H1 (cell line): ENCODE measurements around the gene ADARB2. TPM values are rescaled to one million over a fixed set of nuclear protein-coding genes. Genes with fewer than 3 reads are reported as not detected.

Experiments used
- CTCF ChIA-PET: fragments of 300-600 bp; sonication (Branson Sonifier 250); formaldehyde crosslinking; loops from one replicate; lab custom pipeline; 2021; ENCODE audit not compliant: partially characterized antibody; lab: Charles Lee
- POLR2A ChIA-PET: fragments of 300-600 bp; sonication (Branson Sonifier 250); formaldehyde crosslinking; loops from one replicate; lab custom pipeline; 2021; ENCODE audit warnings: inconsistent platforms; ENCODE audit not compliant: partially characterized antibody; lab: Charles Lee
- DNase-seq, 2 experiments: peaks; one replicate each; pipeline versions ENCODE4 v3.0.0 to v3.0.0-alpha.2; 2010 to 2022; ENCODE audit warnings: low spot score in 2 of 2, low read depth in 1 of 2, mixed read lengths in 1 of 2
- FAIRE-seq: peaks from 2 replicates; lab custom pipeline; 2011; peaks lifted over from hg19 to GRCh38; lab: Jason Lieb, UNC
- H2AFZ ChIP-seq: 2 replicates; pipeline ENCODE4 v1.8.1; 2012; ENCODE audit warnings: low read length, inconsistent platforms
- H2AK5ac ChIP-seq: 2 replicates; pipeline ENCODE4 v1.6.1; 2013; ENCODE audit warnings: low read depth, low read length
- H2BK120ac ChIP-seq: replicated peaks from 2 replicates; pipeline ENCODE3; 2013; ENCODE audit warnings: low read depth, low read length, inconsistent platforms
- H2BK12ac ChIP-seq: 2 replicates; pipeline ENCODE4 v1.6.1; 2013; ENCODE audit warnings: low read depth, low read length
- H2BK15ac ChIP-seq: 2 replicates; pipeline ENCODE4 v1.6.1; 2013; ENCODE audit warnings: low read length
- H2BK20ac ChIP-seq: 2 replicates; pipeline ENCODE4 v1.6.1; 2013; ENCODE audit warnings: low read length
- H2BK5ac ChIP-seq: 2 replicates; pipeline ENCODE4 v1.6.1; 2013; ENCODE audit warnings: low read depth, low read length
- H3K14ac ChIP-seq: 2 replicates; pipeline ENCODE4 v1.6.1; 2013; ENCODE audit warnings: inconsistent platforms; ENCODE audit not compliant: insufficient read length
- H3K18ac ChIP-seq: 2 replicates; pipeline ENCODE4 v1.6.1; 2013; ENCODE audit warnings: low read length; ENCODE audit errors: extremely low read depth
- H3K23ac ChIP-seq: 2 replicates; pipeline ENCODE4 v1.6.1; 2013; ENCODE audit warnings: inconsistent platforms; ENCODE audit not compliant: insufficient read length
- H3K23me2 ChIP-seq: 2 replicates; pipeline ENCODE4 v1.6.1; 2013; ENCODE audit warnings: low read depth, low read length
- H3K27ac ChIP-seq: 2 replicates; pipeline ENCODE4 v1.6.1; 2011; ENCODE audit warnings: low read depth, low read length, inconsistent platforms
- H3K27me3 ChIP-seq, 4 experiments: replicated peaks in 1 of 4; 1 replicate in 1 of 4; 2 replicates in 3 of 4; pipeline versions ENCODE4 v1.6.1 to v1.8.1; 2011 to 2013; ENCODE audit warnings: low read length in 3 of 4, mild to moderate bottlenecking in 3 of 4, inconsistent platforms in 2 of 4, mixed read lengths in 2 of 4, moderate library complexity in 1 of 4; ENCODE audit not compliant: control insufficient read depth in 3 of 4, insufficient read depth in 3 of 4; ENCODE audit errors: extremely low read depth in 1 of 4
- H3K36me3 ChIP-seq, 4 experiments: 2 replicates each; pipeline versions ENCODE4 v1.6.1 to v1.8.1; 2011 to 2013; ENCODE audit warnings: mild to moderate bottlenecking in 4 of 4, low read length in 3 of 4, moderate library complexity in 2 of 4, control low read depth in 1 of 4, inconsistent platforms in 1 of 4; ENCODE audit not compliant: insufficient read depth in 4 of 4, control insufficient read depth in 2 of 4
- H3K4ac ChIP-seq: replicated peaks from 2 replicates; pipeline ENCODE3; 2013; ENCODE audit warnings: low read length, low read depth, mixed read lengths, inconsistent platforms; ENCODE audit not compliant: insufficient read length
- H3K4me1 ChIP-seq, 4 experiments: replicated peaks in 1 of 4; 1 replicate in 1 of 4; 2 replicates in 3 of 4; pipeline versions ENCODE4 v1.6.1 to v1.8.1; 2011 to 2013; ENCODE audit warnings: low read length in 3 of 4, inconsistent platforms in 2 of 4, mixed read lengths in 1 of 4; ENCODE audit not compliant: insufficient read depth in 4 of 4, control insufficient read depth in 3 of 4
- H3K4me2 ChIP-seq, 2 experiments: 2 replicates each; pipeline versions ENCODE4 v1.6.1 to v1.8.1; 2011 to 2013; ENCODE audit warnings: low read depth in 2 of 2, low read length in 2 of 2, control low read depth in 1 of 2, inconsistent platforms in 1 of 2, mild to moderate bottlenecking in 1 of 2; ENCODE audit not compliant: insufficient read depth in 1 of 2
- H3K4me3 ChIP-seq, 4 experiments: fragments of 200-600, 300-600 bp in 1 of 4; sonication (generic), shearing (Covaris generic), sonication (Bioruptor Twin) in 1 of 4; 2 replicates each; pipeline versions ENCODE4 v1.5.1 to v1.8.1; 2011 to 2016; ENCODE audit warnings: low read length in 4 of 4, low read depth in 3 of 4, control low read depth in 2 of 4, inconsistent platforms in 2 of 4, mild to moderate bottlenecking in 2 of 4, mixed read lengths in 1 of 4, moderate library complexity in 1 of 4; ENCODE audit not compliant: insufficient read depth in 2 of 4; ENCODE audit errors: extremely low read depth in 1 of 4
- H3K56ac ChIP-seq: replicated peaks from 2 replicates; pipeline ENCODE3; 2013; ENCODE audit warnings: low read depth, mild to moderate bottlenecking, mixed read lengths, low read length, inconsistent platforms; ENCODE audit not compliant: insufficient read length
- H3K79me1 ChIP-seq: 2 replicates; pipeline ENCODE4 v1.6.1; 2013; ENCODE audit warnings: low read depth, low read length, control low read depth
- H3K79me2 ChIP-seq, 2 experiments: 2 replicates each; pipeline versions ENCODE4 v1.6.1 to v1.8.1; 2012 to 2013; ENCODE audit warnings: low read length in 2 of 2, mild to moderate bottlenecking in 2 of 2, inconsistent platforms in 1 of 2; ENCODE audit not compliant: insufficient read depth in 2 of 2, control insufficient read depth in 1 of 2
- H3K9ac ChIP-seq, 4 experiments: replicated peaks in 1 of 4; 1 replicate in 1 of 4; 2 replicates in 3 of 4; pipeline versions ENCODE4 v1.6.1 to v1.8.1; 2011 to 2013; ENCODE audit warnings: low read depth in 3 of 4, low read length in 3 of 4, control low read depth in 2 of 4, mild to moderate bottlenecking in 2 of 4, moderate library complexity in 2 of 4, inconsistent platforms in 1 of 4; ENCODE audit errors: extremely low read depth in 1 of 4
- H3K9me3 ChIP-seq, 2 experiments: 2 replicates each; pipeline versions ENCODE4 v1.6.1 to v1.8.1; 2012 to 2013; ENCODE audit warnings: mild to moderate bottlenecking in 2 of 2, moderate library complexity in 2 of 2, control low read depth in 1 of 2, inconsistent platforms in 1 of 2, low read depth in 1 of 2, low read length in 1 of 2, mixed read lengths in 1 of 2; ENCODE audit not compliant: insufficient read depth in 2 of 2
- H4K20me1 ChIP-seq, 2 experiments: replicated peaks in 1 of 2; 2 replicates each; pipeline versions ENCODE3 to v1.8.1; 2011 to 2013; ENCODE audit warnings: inconsistent platforms in 2 of 2, low read length in 2 of 2, mild to moderate bottlenecking in 1 of 2; ENCODE audit not compliant: insufficient read depth in 2 of 2, control insufficient read depth in 1 of 2
- H4K5ac ChIP-seq: 2 replicates; pipeline ENCODE4 v1.6.1; 2013; ENCODE audit warnings: low read length, low read depth, mixed read lengths, inconsistent platforms; ENCODE audit not compliant: insufficient read length
- H4K8ac ChIP-seq: 2 replicates; pipeline ENCODE4 v1.8.0; 2013; ENCODE audit warnings: mild to moderate bottlenecking, moderate library complexity, low read length, inconsistent platforms; ENCODE audit not compliant: insufficient read depth; ENCODE audit errors: extremely low read depth
- H4K91ac ChIP-seq: replicated peaks from 2 replicates; pipeline ENCODE3; 2013; ENCODE audit warnings: low read length, mixed read lengths, inconsistent platforms; ENCODE audit not compliant: insufficient read length
- BCL11A ChIP-seq, 2 experiments: IDR thresholded peaks; one replicate each; pipeline ENCODE4 v1.6.1; 2011; ENCODE audit warnings: low read depth in 2 of 2, low read length in 2 of 2, mild to moderate bottlenecking in 2 of 2
- CHD1 ChIP-seq: IDR thresholded peaks from 2 replicates; pipeline ENCODE4 v1.6.1; 2012; ENCODE audit warnings: low read depth, low read length, improper control_type of control experiment
- RAD21 ChIP-seq, 2 experiments: IDR thresholded peaks in 1 of 2; conservative IDR thresholded peaks in 1 of 2; 2 replicates each; pipeline ENCODE4 v1.6.1; 2011; ENCODE audit warnings: low read depth in 2 of 2, low read length in 2 of 2, improper control_type of control experiment in 1 of 2, inconsistent platforms in 1 of 2, mild to moderate bottlenecking in 1 of 2, moderate library complexity in 1 of 2
- RXRA ChIP-seq: IDR thresholded peaks from 2 replicates; pipeline ENCODE4 v1.6.1; 2011; ENCODE audit warnings: low read depth, mild to moderate bottlenecking, low read length, moderate library complexity; ENCODE audit not compliant: insufficient read depth
- WGBS, 2 experiments: shearing (Covaris generic) in 1 of 2; methylation state at CpG; one replicate each; pipeline versions ENCODE4 v1.1.6 to v1.1.7; 2013 to 2015; ENCODE audit warnings: low lambda C conversion rate in 2 of 2, mixed read lengths in 2 of 2, inconsistent platforms in 1 of 2, low coverage in 1 of 2, missing lambda C conversion rate in 1 of 2; ENCODE audit not compliant: insufficient replicate concordance in 2 of 2, insufficient coverage in 1 of 2, insufficient read length in 1 of 2; ENCODE audit errors: extremely low coverage in 1 of 2, missing lambda C conversion rate in 1 of 2; 5-methylcytosine and 5-hydroxymethylcytosine counted together
- polyA plus RNA-seq, 7 experiments: library from polyadenylated mRNA; depleted of rRNA in 3 of 7; stranded (reverse) in 5 of 7; unstranded in 2 of 7; fragments of >200 nt in 5 of 7; fragments of 200-250 nt in 2 of 7; gene quantifications; 1 replicate in 5 of 7; 2 replicates in 1 of 7; 4 replicates in 1 of 7; pipeline versions ENCODE4 v1.2.1 to v1.2.3, GENCODE V29; 2011 to 2013; ENCODE audit warnings: missing spikeins in 2 of 7, mixed read lengths in 2 of 7
- total RNA-seq: library from RNA; stranded (reverse); fragmentation: NEBNext Ultra II Directional; extraction: Animal tissue kit (Norgen Biotek cat#: 25700); gene quantifications from 2 replicates; pipeline ENCODE4 v1.2.1, GENCODE V29; 2021
- TF ChIP-seq, protein P1 (sequence below), 3 experiments: IDR thresholded peaks; 1 replicate in 2 of 3; 2 replicates in 1 of 3; pipeline versions ENCODE4 v1.5.1 to v1.6.1; 2011; ENCODE audit warnings: low read length in 3 of 3, mild to moderate bottlenecking in 3 of 3, inconsistent platforms in 2 of 3, low read depth in 1 of 3, moderate library complexity in 1 of 3; ENCODE audit not compliant: insufficient read depth in 1 of 3; ENCODE audit errors: control extremely low read depth in 1 of 3
- TF ChIP-seq, protein P2 (sequence below): IDR thresholded peaks from 2 replicates; pipeline ENCODE4 v1.6.1; 2012; ENCODE audit warnings: low read length, inconsistent platforms
- TF ChIP-seq, protein P3 (sequence below): IDR thresholded peaks from 2 replicates; pipeline ENCODE4 v1.6.1; 2012; ENCODE audit warnings: inconsistent platforms

The ADARB2 gene
- total and polyA plus RNA-seq, 2 of the 8 experiments (the other 6 are each of a cell fraction or from before 2014, with no cell fraction given) = 2.2 to 2.8 TPM

DNA sequence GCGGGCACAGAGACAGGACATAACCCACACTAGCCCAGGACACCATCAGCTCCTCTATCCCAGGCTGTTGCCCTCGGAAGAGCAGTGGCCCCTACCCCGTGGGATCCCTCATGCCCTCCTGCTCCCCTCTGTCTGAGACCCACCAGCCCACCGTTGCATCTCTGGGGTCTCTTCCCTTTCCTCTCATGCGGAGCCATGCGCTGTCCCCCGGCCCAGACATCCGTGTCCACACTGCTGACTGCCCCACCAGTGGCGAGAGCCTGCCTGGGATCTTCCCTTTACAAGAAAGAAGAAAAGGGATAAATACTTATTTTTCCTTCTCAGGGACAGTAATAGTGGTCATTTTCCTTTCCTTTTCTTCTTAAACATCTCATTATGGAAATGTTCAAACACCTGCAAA lies 565.7 kb downstream of the ADARB2 start:
- DNase-seq = no peak
- H3K9me3 ChIP-seq = no peaks in the 10 kb centered on the region
- no peak for TF ChIP-seq BCL11A (IDR thresholded peaks at IDR 0.05; ENCODE audit: low read depth in 2 of 2, low read length in 2 of 2)
- TF ChIP-seq RAD21 (IDR thresholded peaks at IDR 0.05 in 1 of 2, conservative IDR thresholded peaks at IDR 0.05 in 1 of 2; ENCODE audit: low read depth in 2 of 2, low read length in 2 of 2) = no peak
- TF ChIP-seq, protein P1, sequence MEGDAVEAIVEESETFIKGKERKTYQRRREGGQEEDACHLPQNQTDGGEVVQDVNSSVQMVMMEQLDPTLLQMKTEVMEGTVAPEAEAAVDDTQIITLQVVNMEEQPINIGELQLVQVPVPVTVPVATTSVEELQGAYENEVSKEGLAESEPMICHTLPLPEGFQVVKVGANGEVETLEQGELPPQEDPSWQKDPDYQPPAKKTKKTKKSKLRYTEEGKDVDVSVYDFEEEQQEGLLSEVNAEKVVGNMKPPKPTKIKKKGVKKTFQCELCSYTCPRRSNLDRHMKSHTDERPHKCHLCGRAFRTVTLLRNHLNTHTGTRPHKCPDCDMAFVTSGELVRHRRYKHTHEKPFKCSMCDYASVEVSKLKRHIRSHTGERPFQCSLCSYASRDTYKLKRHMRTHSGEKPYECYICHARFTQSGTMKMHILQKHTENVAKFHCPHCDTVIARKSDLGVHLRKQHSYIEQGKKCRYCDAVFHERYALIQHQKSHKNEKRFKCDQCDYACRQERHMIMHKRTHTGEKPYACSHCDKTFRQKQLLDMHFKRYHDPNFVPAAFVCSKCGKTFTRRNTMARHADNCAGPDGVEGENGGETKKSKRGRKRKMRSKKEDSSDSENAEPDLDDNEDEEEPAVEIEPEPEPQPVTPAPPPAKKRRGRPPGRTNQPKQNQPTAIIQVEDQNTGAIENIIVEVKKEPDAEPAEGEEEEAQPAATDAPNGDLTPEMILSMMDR (IDR thresholded peaks at IDR 0.05; ENCODE audit: control extremely low read depth in 1 of 3, insufficient read depth in 1 of 3, low read depth in 1 of 3, low read length in 3 of 3) = no peak
- TF ChIP-seq, protein P2, sequence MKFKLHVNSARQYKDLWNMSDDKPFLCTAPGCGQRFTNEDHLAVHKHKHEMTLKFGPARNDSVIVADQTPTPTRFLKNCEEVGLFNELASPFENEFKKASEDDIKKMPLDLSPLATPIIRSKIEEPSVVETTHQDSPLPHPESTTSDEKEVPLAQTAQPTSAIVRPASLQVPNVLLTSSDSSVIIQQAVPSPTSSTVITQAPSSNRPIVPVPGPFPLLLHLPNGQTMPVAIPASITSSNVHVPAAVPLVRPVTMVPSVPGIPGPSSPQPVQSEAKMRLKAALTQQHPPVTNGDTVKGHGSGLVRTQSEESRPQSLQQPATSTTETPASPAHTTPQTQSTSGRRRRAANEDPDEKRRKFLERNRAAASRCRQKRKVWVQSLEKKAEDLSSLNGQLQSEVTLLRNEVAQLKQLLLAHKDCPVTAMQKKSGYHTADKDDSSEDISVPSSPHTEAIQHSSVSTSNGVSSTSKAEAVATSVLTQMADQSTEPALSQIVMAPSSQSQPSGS = no peak
- TF ChIP-seq RXRA = no peak
- TF ChIP-seq, protein P3, sequence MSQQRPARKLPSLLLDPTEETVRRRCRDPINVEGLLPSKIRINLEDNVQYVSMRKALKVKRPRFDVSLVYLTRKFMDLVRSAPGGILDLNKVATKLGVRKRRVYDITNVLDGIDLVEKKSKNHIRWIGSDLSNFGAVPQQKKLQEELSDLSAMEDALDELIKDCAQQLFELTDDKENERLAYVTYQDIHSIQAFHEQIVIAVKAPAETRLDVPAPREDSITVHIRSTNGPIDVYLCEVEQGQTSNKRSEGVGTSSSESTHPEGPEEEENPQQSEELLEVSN = no peak
- TF ChIP-seq CHD1 = no peak

More for the DNA sequence above, 565.7 kb downstream of the ADARB2 start:
- Histone ChIP-seq H3K14ac (no peak overlapping the region), H3K18ac (no peak overlapping the region), H2BK5ac (no peak overlapping the region), H3K4ac (no peak overlapping the region), H3K4me1 (no peaks in the 10 kb centered on the region; a peak in 1 of 7 replicates), H4K5ac (no peak overlapping the region), H3K79me1 (no peaks in the 10 kb centered on the region), H2BK20ac (no peak overlapping the region), H2AFZ (no peak overlapping the region), H4K8ac (no peak overlapping the region; the same call in 1 of the 2 replicates), H3K27ac (no peak overlapping the region), H2BK15ac (no peak overlapping the region), H3K23ac (no peak overlapping the region), H2BK120ac (no peak overlapping the region), H4K91ac (no peak overlapping the region), H3K9ac (no peak overlapping the region), H3K4me2 (no peak overlapping the region), H3K27me3 (peaks cover 0 to 5% (median 0%) of the 10 kb centered on the region in 4 experiments; a peak in 2 of 7 replicates), H3K23me2 (no peaks in the 10 kb centered on the region), H4K20me1 (peaks cover 0 to 3% of the 10 kb centered on the region in 2 experiments), H3K4me3 (no peak overlapping the region), H3K36me3 (no peaks in the 10 kb centered on the region), H2AK5ac (no peak overlapping the region), H3K56ac (no peak overlapping the region), H3K79me2 (no peaks in the 10 kb centered on the region), H2BK12ac (no peak overlapping the region)
- CTCF ChIA-PET = interaction anchor here (0.8 to 4.1 kb wide), 3 partner anchors 10 to 61 kb away, joined by 4 to 26 read pairs (median 8); no protein-coding TSS in a partner anchor
- FAIRE-seq = no peak
- 87% methylated on average over 9 of the region's 9 CpGs; no CpG with 5 or more reads in 1 of the 2 experiments for WGBS, 2 experiments
- POLR2A ChIA-PET = interaction anchor here (1.1 kb wide), 1 partner anchor 9 kb away, joined by 3 read pairs; no protein-coding TSS in a partner anchor
